H1 (cell line): ENCODE data around the gene ZBTB16. TPM values are rescaled to one million over a fixed set of nuclear protein-coding genes. Genes with fewer than 3 reads are reported as not detected.

Experiments
- polyA plus RNA-seq, 7 experiments: library from polyadenylated mRNA; depleted of rRNA in 3 of 7; stranded (reverse) in 5 of 7; unstranded in 2 of 7; fragments of >200 nt in 5 of 7; fragments of 200-250 nt in 2 of 7; gene quantifications; 1 replicate in 5 of 7; 2 replicates in 1 of 7; 4 replicates in 1 of 7; pipeline versions ENCODE4 v1.2.1 to v1.2.3, GENCODE V29; 2011 to 2013; ENCODE audit warnings: missing spikeins in 2 of 7, mixed read lengths in 2 of 7
- total RNA-seq: library from RNA; stranded (reverse); fragmentation: NEBNext Ultra II Directional; extraction: Animal tissue kit (Norgen Biotek cat#: 25700); gene quantifications from 2 replicates; pipeline ENCODE4 v1.2.1, GENCODE V29; 2021

The ZBTB16 gene
- total and polyA plus RNA-seq, 2 of the 8 experiments (the other 6 are each of a cell fraction or from before 2014, with no cell fraction given) = 0.12 to 0.61 TPM

Other genes with a start within 250 kb of the ZBTB16 start
- 110 and 119 TPM in 2 replicates for gene USP28, start 184.1 kb upstream of the ZBTB16 start, total RNA-seq
- gene USP28, start 184.1 kb upstream of the ZBTB16 start, polyA plus RNA-seq (2011; rRNA removed) = 54.0 and 82.6 TPM in 2 replicates
- gene HTR3B, start 154.9 kb upstream of the ZBTB16 start, total RNA-seq = not detected in 2 replicates
- gene HTR3B, start 154.9 kb upstream of the ZBTB16 start, polyA plus RNA-seq (2011; rRNA removed) = not detected in 2 replicates
- 6.5 and 7.5 TPM in 2 replicates for gene HTR3A, start 84.6 kb upstream of the ZBTB16 start, total RNA-seq
- gene HTR3A, start 84.6 kb upstream of the ZBTB16 start, polyA plus RNA-seq (2011; rRNA removed) = 8.9 and 9.3 TPM in 2 replicates
- gene NNMT, start 236.7 kb downstream of the ZBTB16 start, total RNA-seq = not detected in 2 replicates
- gene NNMT, start 236.7 kb downstream of the ZBTB16 start, polyA plus RNA-seq (2011; rRNA removed) = 0.38 TPM in 1 of 2 replicates, not detected in the other